H1 (cell line): Measurements from ENCODE around the gene ZBED1. TPM values are rescaled to one million over a fixed set of nuclear protein-coding genes. Genes with fewer than 3 reads are reported as not detected.
"Not testable (repeated sequence)": the region's sequence is repeated elsewhere in the genome, so short reads cannot be mapped to it uniquely, and the experiment has no call there.

Experiments used
- CTCF ChIA-PET: fragments of 300-600 bp; sonication (Branson Sonifier 250); formaldehyde crosslinking; loops from one replicate; lab custom pipeline; 2021; ENCODE audit not compliant: partially characterized antibody; lab: Charles Lee
- POLR2A ChIA-PET: fragments of 300-600 bp; sonication (Branson Sonifier 250); formaldehyde crosslinking; loops from one replicate; lab custom pipeline; 2021; ENCODE audit warnings: inconsistent platforms; ENCODE audit not compliant: partially characterized antibody; lab: Charles Lee
- DNase-seq, 2 experiments: peaks; one replicate each; pipeline versions ENCODE4 v3.0.0 to v3.0.0-alpha.2; 2010 to 2022; ENCODE audit warnings: low spot score in 2 of 2, low read depth in 1 of 2, mixed read lengths in 1 of 2
- FAIRE-seq: peaks from 2 replicates; lab custom pipeline; 2011; peaks lifted over from hg19 to GRCh38; lab: Jason Lieb, UNC
- H2AFZ ChIP-seq: 2 replicates; pipeline ENCODE4 v1.8.1; 2012; ENCODE audit warnings: low read length, inconsistent platforms
- H2AK5ac ChIP-seq: 2 replicates; pipeline ENCODE4 v1.6.1; 2013; ENCODE audit warnings: low read depth, low read length
- H2BK120ac ChIP-seq: replicated peaks from 2 replicates; pipeline ENCODE3; 2013; ENCODE audit warnings: low read depth, low read length, inconsistent platforms
- H2BK12ac ChIP-seq: 2 replicates; pipeline ENCODE4 v1.6.1; 2013; ENCODE audit warnings: low read depth, low read length
- H2BK15ac ChIP-seq: 2 replicates; pipeline ENCODE4 v1.6.1; 2013; ENCODE audit warnings: low read length
- H2BK20ac ChIP-seq: 2 replicates; pipeline ENCODE4 v1.6.1; 2013; ENCODE audit warnings: low read length
- H2BK5ac ChIP-seq: 2 replicates; pipeline ENCODE4 v1.6.1; 2013; ENCODE audit warnings: low read depth, low read length
- H3K14ac ChIP-seq: 2 replicates; pipeline ENCODE4 v1.6.1; 2013; ENCODE audit warnings: inconsistent platforms; ENCODE audit not compliant: insufficient read length
- H3K18ac ChIP-seq: 2 replicates; pipeline ENCODE4 v1.6.1; 2013; ENCODE audit warnings: low read length; ENCODE audit errors: extremely low read depth
- H3K23ac ChIP-seq: 2 replicates; pipeline ENCODE4 v1.6.1; 2013; ENCODE audit warnings: inconsistent platforms; ENCODE audit not compliant: insufficient read length
- H3K23me2 ChIP-seq: 2 replicates; pipeline ENCODE4 v1.6.1; 2013; ENCODE audit warnings: low read depth, low read length
- H3K27ac ChIP-seq: 2 replicates; pipeline ENCODE4 v1.6.1; 2011; ENCODE audit warnings: low read depth, low read length, inconsistent platforms
- H3K27me3 ChIP-seq, 4 experiments: replicated peaks in 1 of 4; 1 replicate in 1 of 4; 2 replicates in 3 of 4; pipeline versions ENCODE4 v1.6.1 to v1.8.1; 2011 to 2013; ENCODE audit warnings: low read length in 3 of 4, mild to moderate bottlenecking in 3 of 4, inconsistent platforms in 2 of 4, mixed read lengths in 2 of 4, moderate library complexity in 1 of 4; ENCODE audit not compliant: control insufficient read depth in 3 of 4, insufficient read depth in 3 of 4; ENCODE audit errors: extremely low read depth in 1 of 4
- H3K36me3 ChIP-seq, 4 experiments: 2 replicates each; pipeline versions ENCODE4 v1.6.1 to v1.8.1; 2011 to 2013; ENCODE audit warnings: mild to moderate bottlenecking in 4 of 4, low read length in 3 of 4, moderate library complexity in 2 of 4, control low read depth in 1 of 4, inconsistent platforms in 1 of 4; ENCODE audit not compliant: insufficient read depth in 4 of 4, control insufficient read depth in 2 of 4
- H3K4ac ChIP-seq: replicated peaks from 2 replicates; pipeline ENCODE3; 2013; ENCODE audit warnings: low read length, low read depth, mixed read lengths, inconsistent platforms; ENCODE audit not compliant: insufficient read length
- H3K4me1 ChIP-seq, 4 experiments: replicated peaks in 1 of 4; 1 replicate in 1 of 4; 2 replicates in 3 of 4; pipeline versions ENCODE4 v1.6.1 to v1.8.1; 2011 to 2013; ENCODE audit warnings: low read length in 3 of 4, inconsistent platforms in 2 of 4, mixed read lengths in 1 of 4; ENCODE audit not compliant: insufficient read depth in 4 of 4, control insufficient read depth in 3 of 4
- H3K4me2 ChIP-seq, 2 experiments: 2 replicates each; pipeline versions ENCODE4 v1.6.1 to v1.8.1; 2011 to 2013; ENCODE audit warnings: low read depth in 2 of 2, low read length in 2 of 2, control low read depth in 1 of 2, inconsistent platforms in 1 of 2, mild to moderate bottlenecking in 1 of 2; ENCODE audit not compliant: insufficient read depth in 1 of 2
- H3K4me3 ChIP-seq, 4 experiments: fragments of 200-600, 300-600 bp in 1 of 4; sonication (generic), shearing (Covaris generic), sonication (Bioruptor Twin) in 1 of 4; 2 replicates each; pipeline versions ENCODE4 v1.5.1 to v1.8.1; 2011 to 2016; ENCODE audit warnings: low read length in 4 of 4, low read depth in 3 of 4, control low read depth in 2 of 4, inconsistent platforms in 2 of 4, mild to moderate bottlenecking in 2 of 4, mixed read lengths in 1 of 4, moderate library complexity in 1 of 4; ENCODE audit not compliant: insufficient read depth in 2 of 4; ENCODE audit errors: extremely low read depth in 1 of 4
- H3K56ac ChIP-seq: replicated peaks from 2 replicates; pipeline ENCODE3; 2013; ENCODE audit warnings: low read depth, mild to moderate bottlenecking, mixed read lengths, low read length, inconsistent platforms; ENCODE audit not compliant: insufficient read length
- H3K79me1 ChIP-seq: 2 replicates; pipeline ENCODE4 v1.6.1; 2013; ENCODE audit warnings: low read depth, low read length, control low read depth
- H3K79me2 ChIP-seq, 2 experiments: 2 replicates each; pipeline versions ENCODE4 v1.6.1 to v1.8.1; 2012 to 2013; ENCODE audit warnings: low read length in 2 of 2, mild to moderate bottlenecking in 2 of 2, inconsistent platforms in 1 of 2; ENCODE audit not compliant: insufficient read depth in 2 of 2, control insufficient read depth in 1 of 2
- H3K9ac ChIP-seq, 4 experiments: replicated peaks in 1 of 4; 1 replicate in 1 of 4; 2 replicates in 3 of 4; pipeline versions ENCODE4 v1.6.1 to v1.8.1; 2011 to 2013; ENCODE audit warnings: low read depth in 3 of 4, low read length in 3 of 4, control low read depth in 2 of 4, mild to moderate bottlenecking in 2 of 4, moderate library complexity in 2 of 4, inconsistent platforms in 1 of 4; ENCODE audit errors: extremely low read depth in 1 of 4
- H3K9me3 ChIP-seq, 2 experiments: 2 replicates each; pipeline versions ENCODE4 v1.6.1 to v1.8.1; 2012 to 2013; ENCODE audit warnings: mild to moderate bottlenecking in 2 of 2, moderate library complexity in 2 of 2, control low read depth in 1 of 2, inconsistent platforms in 1 of 2, low read depth in 1 of 2, low read length in 1 of 2, mixed read lengths in 1 of 2; ENCODE audit not compliant: insufficient read depth in 2 of 2
- H4K20me1 ChIP-seq, 2 experiments: replicated peaks in 1 of 2; 2 replicates each; pipeline versions ENCODE3 to v1.8.1; 2011 to 2013; ENCODE audit warnings: inconsistent platforms in 2 of 2, low read length in 2 of 2, mild to moderate bottlenecking in 1 of 2; ENCODE audit not compliant: insufficient read depth in 2 of 2, control insufficient read depth in 1 of 2
- H4K5ac ChIP-seq: 2 replicates; pipeline ENCODE4 v1.6.1; 2013; ENCODE audit warnings: low read length, low read depth, mixed read lengths, inconsistent platforms; ENCODE audit not compliant: insufficient read length
- H4K8ac ChIP-seq: 2 replicates; pipeline ENCODE4 v1.8.0; 2013; ENCODE audit warnings: mild to moderate bottlenecking, moderate library complexity, low read length, inconsistent platforms; ENCODE audit not compliant: insufficient read depth; ENCODE audit errors: extremely low read depth
- H4K91ac ChIP-seq: replicated peaks from 2 replicates; pipeline ENCODE3; 2013; ENCODE audit warnings: low read length, mixed read lengths, inconsistent platforms; ENCODE audit not compliant: insufficient read length
- WGBS, 2 experiments: shearing (Covaris generic) in 1 of 2; methylation state at CpG; one replicate each; pipeline versions ENCODE4 v1.1.6 to v1.1.7; 2013 to 2015; ENCODE audit warnings: low lambda C conversion rate in 2 of 2, mixed read lengths in 2 of 2, inconsistent platforms in 1 of 2, low coverage in 1 of 2, missing lambda C conversion rate in 1 of 2; ENCODE audit not compliant: insufficient replicate concordance in 2 of 2, insufficient coverage in 1 of 2, insufficient read length in 1 of 2; ENCODE audit errors: extremely low coverage in 1 of 2, missing lambda C conversion rate in 1 of 2; 5-methylcytosine and 5-hydroxymethylcytosine counted together
- polyA plus RNA-seq, 7 experiments: library from polyadenylated mRNA; depleted of rRNA in 3 of 7; stranded (reverse) in 5 of 7; unstranded in 2 of 7; fragments of >200 nt in 5 of 7; fragments of 200-250 nt in 2 of 7; gene quantifications; 1 replicate in 5 of 7; 2 replicates in 1 of 7; 4 replicates in 1 of 7; pipeline versions ENCODE4 v1.2.1 to v1.2.3, GENCODE V29; 2011 to 2013; ENCODE audit warnings: missing spikeins in 2 of 7, mixed read lengths in 2 of 7
- total RNA-seq: library from RNA; stranded (reverse); fragmentation: NEBNext Ultra II Directional; extraction: Animal tissue kit (Norgen Biotek cat#: 25700); gene quantifications from 2 replicates; pipeline ENCODE4 v1.2.1, GENCODE V29; 2021

ZBED1 gene
- total and polyA plus RNA-seq, 2 of the 8 experiments (the other 6 are each of a cell fraction or from before 2014, with no cell fraction given), result 28.5 to 45.8 TPM

- H2BK15ac ChIP-seq, H3K27ac ChIP-seq, H3K27me3 ChIP-seq, H2BK120ac ChIP-seq, H2AK5ac ChIP-seq, H4K91ac ChIP-seq, H3K4ac ChIP-seq, CTCF ChIA-PET, H3K4me3 ChIP-seq, H4K5ac ChIP-seq, H4K20me1 ChIP-seq, H3K4me1 ChIP-seq, H3K23me2 ChIP-seq, H2AFZ ChIP-seq, H3K56ac ChIP-seq, H3K14ac ChIP-seq, H3K9ac ChIP-seq, DNase-seq, POLR2A ChIA-PET, H3K4me2 ChIP-seq, H3K23ac ChIP-seq, H2BK20ac ChIP-seq, H4K8ac ChIP-seq: not testable (repeated sequence)
- Histone ChIP-seq H3K79me1 (peaks cover 16% of the 10 kb centered on the region), H2BK12ac (peak overlapping the region; percentile 56; the same call in 1 of the 2 replicates), H3K18ac (0 out of 2 replicates have a peak overlapping the region, but pooled peaks have one; percentile 21), H3K9me3 (peaks cover 25% of the 10 kb centered on the region in 2 experiments), H3K79me2 (peaks cover 0 to 88% of the 10 kb centered on the region in 2 experiments), H3K36me3 (peaks cover 0 to 25% (median 8%) of the 10 kb centered on the region in 4 experiments; a peak in 4 of 8 replicates), H2BK5ac (0 out of 2 replicates have a peak overlapping the region, but pooled peaks have one; percentile 84)
- WGBS, 2 experiments, result 88% methylated on average over 16 of the region's 17 CpGs; no CpG with 5 or more reads in 1 of the 2 experiments
- peak; percentile 60 for FAIRE-seq
These were observed 39.7 kb downstream of the ZBED1 start for GRCh38 chrX:2460821-2461710.
